MM.1S (cell line): ENCODE results near the gene ENTREP1.

Source experiments
- CTCF ChIP-seq: fragments of 300-600 bp; sonication (generic); IDR thresholded peaks from 2 replicates; pipeline ENCODE4 v1.5.1; 2016; ENCODE audit warnings: antibody characterized with exemption, low read length, mixed read lengths
- EZH2 ChIP-seq: fragments of 300-600 bp; sonication (generic); optimal IDR thresholded peaks from 2 replicates; pipeline ENCODE3; 2017; ENCODE audit warnings: low read depth, mild to moderate bottlenecking, antibody characterized with exemption, low read length, mixed read lengths
- EZH2phosphoT487 ChIP-seq: fragments of 300-600 bp; sonication (generic); IDR thresholded peaks from 2 replicates; pipeline ENCODE4 v1.6.1; 2018; ENCODE audit warnings: antibody characterized with exemption, low read length

- TF ChIP-seq CTCF: no peak
- no peak for TF ChIP-seq EZH2phosphoT487
- no peak for TF ChIP-seq EZH2
Observed at GRCh38 chr9:69393425-69393824, 68.4 kb downstream of the ENTREP1 start.
